Stimulated activated CD8-positive, alpha-beta memory T cell treated with anti-CD3 and anti-CD28 coated beads, Interleukin-7, amount 100 ng/mL, for 24 hours (primary cell): Measurements from ENCODE around the gene KATNB1.
"Not testable (repeated sequence)": the region's sequence is repeated elsewhere in the genome, so short reads cannot be mapped to it uniquely, and the experiment has no call there.

Source experiments
- DNase-seq: peaks from one replicate; pipeline ENCODE4 v3.0.0-alpha.2; 2020; ENCODE audit warnings: low read depth

The KATNB1 gene

GRCh38 chr16:57700781-57701551 lies 34.6 kb upstream of the KATNB1 start:
- no peak for DNase-seq

GRCh38 chr16:57701759-57702371 lies 33.7 kb upstream of the KATNB1 start:
- no peak for DNase-seq

GRCh38 chr16:57703416-57704010 lies 32.1 kb upstream of the KATNB1 start:
- no peak for DNase-seq

GRCh38 chr16:57704011-57704904 lies 31.3 kb upstream of the KATNB1 start:
- DNase-seq: no peak

- DNase-seq: no peak
Observed at GRCh38 chr16:57704905-57705852, 30.4 kb upstream of the KATNB1 start.

- DNase-seq: no peak
Observed at GRCh38 chr16:57706717-57707116, 28.9 kb upstream of the KATNB1 start.

- DNase-seq: no peak
Observed at GRCh38 chr16:57707331-57707730, 28.2 kb upstream of the KATNB1 start.

GRCh38 chr16:57708168-57708567 lies 27.4 kb upstream of the KATNB1 start:
- no peak for DNase-seq

- no peak for DNase-seq
Observed at GRCh38 chr16:57709663-57710062, 25.9 kb upstream of the KATNB1 start.

- DNase-seq: no peak
Observed at GRCh38 chr16:57711346-57711745, 24.2 kb upstream of the KATNB1 start.

- no peak for DNase-seq
Observed at GRCh38 chr16:57711993-57712392, 23.6 kb upstream of the KATNB1 start.

GRCh38 chr16:57712569-57712968 lies 23.0 kb upstream of the KATNB1 start:
- DNase-seq: not testable (repeated sequence)

GRCh38 chr16:57713596-57713995 lies 22.0 kb upstream of the KATNB1 start:
- no peak for DNase-seq

GRCh38 chr16:57714047-57714446 lies 21.5 kb upstream of the KATNB1 start:
- no peak for DNase-seq

- DNase-seq: peak; percentile 22
Observed at GRCh38 chr16:57720142-57720575, 15.4 kb upstream of the KATNB1 start.

GRCh38 chr16:57721356-57722209 lies 14.0 kb upstream of the KATNB1 start:
- DNase-seq: no peak

- DNase-seq: no peak
Observed at GRCh38 chr16:57722210-57722499, 13.4 kb upstream of the KATNB1 start.

GRCh38 chr16:57722651-57723050 lies 12.9 kb upstream of the KATNB1 start:
- no peak for DNase-seq

- no peak for DNase-seq
Observed at GRCh38 chr16:57723170-57723569, 12.4 kb upstream of the KATNB1 start.

GRCh38 chr16:57724531-57724930 lies 11.0 kb upstream of the KATNB1 start:
- DNase-seq: no peak
